ENCODE data around the gene NDUFS5.

- TF ChIP-seq CTCF (IDR thresholded peaks at IDR 0.05), result no peak
- TF ChIP-seq ZFX (IDR thresholded peaks at IDR 0.05; ENCODE audit: borderline replicate concordance), result no peak
These were observed 50.6 kb downstream of the NDUFS5 start for GRCh38 chr1:39076799-39077148.
